GM23338 (cell line): ENCODE results near the gene CMTM6.

Source experiments
- CREB1 ChIP-seq: fragments of 250-450 bp; sonication (Bioruptor Pico); IDR thresholded peaks from 2 replicates; pipeline ENCODE4 v1.5.0; 2020; ENCODE audit warnings: low read depth, mild to moderate bottlenecking, moderate library complexity
- CTCF ChIP-seq, 2 experiments: fragments of 200-600 bp in 1 of 2; sonication (generic) in 1 of 2; conservative IDR thresholded peaks; 2 replicates each; pipeline versions ENCODE4 v1.5.1 to v1.6.1; 2016 to 2017; ENCODE audit warnings: antibody characterized with exemption in 2 of 2, low read depth in 2 of 2, mild to moderate bottlenecking in 2 of 2, moderate library complexity in 1 of 2
- EZH2 ChIP-seq: fragments of 200-600 bp; sonication (generic); IDR thresholded peaks from one replicate; pipeline ENCODE4 v1.8.0; 2017; ENCODE audit warnings: antibody characterized with exemption, mild to moderate bottlenecking, low read depth; ENCODE audit not compliant: unreplicated experiment
- EZH2phosphoT487 ChIP-seq: fragments of 200-600 bp; sonication (generic); IDR thresholded peaks from one replicate; pipeline ENCODE4 v1.8.1; 2018; ENCODE audit warnings: antibody characterized with exemption; ENCODE audit not compliant: unreplicated experiment
- JUNB ChIP-seq: IDR thresholded peaks from one replicate; pipeline ENCODE4 v1.6.1; 2016; ENCODE audit warnings: antibody characterized with exemption; ENCODE audit not compliant: unreplicated experiment
- POLR2AphosphoS5 ChIP-seq: IDR thresholded peaks from 2 replicates; pipeline ENCODE4 v1.6.1; 2016; ENCODE audit warnings: antibody characterized with exemption, low read depth
- REST ChIP-seq: IDR thresholded peaks from one replicate; pipeline ENCODE4 v1.6.1; 2018; ENCODE audit warnings: antibody characterized with exemption; ENCODE audit not compliant: unreplicated experiment
- STAT1 ChIP-seq: IDR thresholded peaks from one replicate; pipeline ENCODE4 v1.6.1; 2016; ENCODE audit warnings: antibody characterized with exemption; ENCODE audit not compliant: unreplicated experiment

GRCh38 chr3:32448686-32449474, 53.8 kb downstream of the CMTM6 start:
- TF ChIP-seq CTCF (conservative IDR thresholded peaks at IDR 0.05; ENCODE audit: low read depth in 2 of 2) (no peak), EZH2 (no peak), EZH2phosphoT487 (no peak), CREB1 (CRISPR knock-in tag) (no peak), POLR2AphosphoS5 (no peak), REST (no peak), STAT1 (no peak), JUNB (no peak)
